Cardiac septum (tissue), 1 donor: ENCODE results near the gene AHRR. TPM values are rescaled to one million over a fixed set of nuclear protein-coding genes. Genes with fewer than 3 reads are reported as not detected.

Source experiments
- DNase-seq: peaks from one replicate; pipeline ENCODE4 v3.0.0-alpha.2; 2020; ENCODE audit warnings: low spot score
- intact Hi-C: fragments of 100-400 bp; cut with DNase I; formaldehyde crosslinking; loops from one replicate; pipeline ENCODE4 v1.14.0; 2022
- total RNA-seq: library from RNA; stranded (reverse); fragmentation: NEBNext Ultra II Directional; extraction: Animal tissue kit (Norgen Biotek cat#: 25700); gene quantifications from one replicate; pipeline ENCODE4 v1.2.1, GENCODE V29; 2021
- donor health status: DM: no; HTN: no; CAD: no.

AHRR gene
- total RNA-seq, 1 donor from 2014 or later: 0.73 TPM

DNA sequence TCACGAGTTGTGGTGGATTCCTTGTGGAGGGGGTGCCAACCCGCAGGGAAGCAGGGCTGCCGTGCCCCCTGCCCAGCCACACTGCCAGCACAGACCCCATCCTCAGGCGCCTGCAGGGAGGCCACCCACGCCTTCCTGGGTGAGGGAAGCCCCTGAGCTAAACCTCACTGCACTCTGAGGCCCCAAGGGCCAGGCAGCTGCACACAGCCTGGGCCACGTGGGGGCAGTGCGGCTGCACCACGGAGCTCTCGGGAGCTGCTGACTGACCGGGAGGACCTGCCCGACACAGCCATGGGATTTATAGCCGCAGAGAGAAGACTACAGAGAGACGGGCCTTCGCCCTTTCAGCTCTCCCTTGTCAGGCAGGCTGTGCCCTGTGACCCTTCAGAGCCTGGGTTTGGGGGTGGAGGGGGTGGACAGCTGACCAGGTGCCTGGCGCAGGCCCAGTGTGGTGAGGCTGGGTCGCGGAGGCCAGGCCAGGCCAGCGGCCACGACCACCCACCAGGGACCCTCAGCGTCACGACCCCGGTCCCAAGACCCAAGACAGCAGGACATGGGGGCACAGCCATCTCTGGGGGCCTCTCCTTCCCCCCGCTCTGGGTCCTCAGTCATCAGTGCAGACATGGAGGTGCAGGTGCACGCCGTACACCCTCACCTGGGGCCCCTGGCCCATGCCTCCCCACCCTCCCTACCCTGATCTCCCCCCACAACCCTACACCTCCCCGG is 4.3 kb upstream of the AHRR start:
- intact Hi-C loops: loop anchor here (5.0 kb wide), 1 partner anchor 115 kb away; no protein-coding TSS in a partner anchor

DNA sequence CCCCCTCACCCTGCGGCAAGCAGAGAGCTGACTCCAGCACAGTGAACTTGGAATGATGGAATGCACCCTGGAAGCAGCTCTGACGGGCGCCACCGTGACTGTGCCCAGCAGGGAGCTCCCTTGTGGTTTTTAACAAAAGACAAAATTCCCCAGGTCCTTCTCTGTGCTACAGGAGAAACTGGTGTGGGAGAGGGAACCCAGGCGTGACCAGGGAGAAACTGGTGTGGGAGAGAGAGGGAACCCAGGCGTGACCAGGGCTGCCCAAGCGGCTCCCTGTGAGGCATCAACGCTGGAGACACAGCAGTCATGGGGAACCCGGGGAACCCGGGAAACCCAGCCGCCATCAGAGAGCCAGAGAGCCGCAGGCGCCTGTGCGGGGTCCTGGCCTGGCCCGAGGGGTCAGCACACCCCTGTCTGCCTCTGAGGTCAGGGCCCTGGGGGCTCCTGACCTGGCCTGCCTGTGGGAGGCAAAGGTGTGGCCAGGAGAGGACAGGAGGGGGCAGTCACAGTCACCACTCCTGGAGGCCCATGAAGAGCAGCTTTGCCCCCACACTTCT is 3.1 kb upstream of the AHRR start:
- no peak for DNase-seq
- intact Hi-C loops: loop anchor here (5.0 kb wide), 1 partner anchor 114 kb away; no protein-coding TSS in a partner anchor

More for the DNA sequence above, 4.3 kb upstream of the AHRR start:
- DNase-seq: no peak

DNA sequence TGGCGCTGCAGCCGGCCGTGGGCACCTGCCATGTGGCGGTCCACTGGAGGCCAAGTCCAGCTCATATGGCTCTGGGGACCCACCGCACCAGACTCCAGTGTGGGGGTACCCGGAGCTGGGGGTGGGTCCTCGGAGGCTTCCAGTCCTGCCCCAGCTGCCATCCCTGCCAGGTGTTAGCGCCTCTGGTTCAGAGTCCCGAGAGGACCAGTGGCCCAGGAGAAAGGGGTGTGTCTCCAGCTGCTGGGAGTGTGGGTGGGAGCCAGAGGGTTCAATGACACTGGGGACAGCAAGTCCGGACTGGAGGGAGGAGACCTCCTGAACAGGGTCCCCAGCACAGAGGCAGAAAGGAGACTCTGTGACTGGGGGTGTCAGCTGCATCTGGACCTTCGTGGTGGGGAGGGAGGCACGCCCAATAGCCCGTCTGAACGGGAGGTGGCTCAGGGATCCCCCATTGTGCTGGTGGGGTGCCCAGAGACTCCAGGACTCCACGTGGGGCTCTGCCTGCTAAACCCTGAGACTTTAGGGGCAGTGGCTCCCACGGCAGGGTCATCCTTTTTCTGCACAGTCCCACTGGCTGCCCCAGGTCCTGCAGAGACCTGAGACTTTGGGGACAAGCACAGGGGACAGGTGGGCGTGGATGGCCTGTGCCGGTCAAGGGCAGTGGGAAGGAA is 2.4 kb upstream of the AHRR start:
- intact Hi-C loops: loop anchor here (5.0 kb wide), 1 partner anchor 113 kb away; no protein-coding TSS in a partner anchor

DNA sequence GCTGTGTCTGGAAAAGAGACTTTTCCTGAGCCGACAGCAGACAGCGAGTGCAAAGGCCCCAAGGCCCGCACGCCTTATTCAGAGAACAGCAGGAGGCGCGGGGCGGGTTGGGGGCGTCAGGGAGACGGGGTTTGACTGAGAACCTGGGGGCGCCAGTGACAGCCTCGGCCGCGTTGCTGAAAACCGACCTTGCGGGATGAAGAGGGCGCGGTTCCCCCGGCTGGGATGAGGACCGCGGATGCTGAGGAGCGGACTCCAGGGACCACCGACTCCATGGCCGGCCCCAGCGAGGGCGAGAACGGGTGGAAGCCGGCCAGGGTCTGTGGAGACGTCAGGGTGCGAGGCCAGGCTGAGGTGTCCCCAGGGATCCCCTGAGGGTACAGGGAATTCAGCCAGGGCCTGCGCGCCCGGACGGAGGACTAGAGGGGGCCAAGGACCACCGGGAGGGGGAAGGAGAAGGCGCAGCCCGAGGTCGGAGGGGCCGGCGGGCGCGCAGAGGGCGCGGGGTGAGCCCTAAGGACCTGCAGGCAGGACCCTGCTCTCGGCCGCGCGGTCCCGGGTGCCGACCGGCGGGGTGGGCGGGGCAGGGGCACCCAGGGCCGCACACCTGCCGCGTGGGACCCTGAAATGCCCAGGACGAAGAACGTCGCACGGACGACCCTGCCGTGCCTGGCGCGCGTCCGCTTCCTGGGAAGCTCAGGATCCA is 837 bp upstream of the AHRR start:
- intact Hi-C loops: no loop called here
- DNase-seq: no peak

More for the DNA sequence above, 2.4 kb upstream of the AHRR start:
- no peak for DNase-seq

DNA sequence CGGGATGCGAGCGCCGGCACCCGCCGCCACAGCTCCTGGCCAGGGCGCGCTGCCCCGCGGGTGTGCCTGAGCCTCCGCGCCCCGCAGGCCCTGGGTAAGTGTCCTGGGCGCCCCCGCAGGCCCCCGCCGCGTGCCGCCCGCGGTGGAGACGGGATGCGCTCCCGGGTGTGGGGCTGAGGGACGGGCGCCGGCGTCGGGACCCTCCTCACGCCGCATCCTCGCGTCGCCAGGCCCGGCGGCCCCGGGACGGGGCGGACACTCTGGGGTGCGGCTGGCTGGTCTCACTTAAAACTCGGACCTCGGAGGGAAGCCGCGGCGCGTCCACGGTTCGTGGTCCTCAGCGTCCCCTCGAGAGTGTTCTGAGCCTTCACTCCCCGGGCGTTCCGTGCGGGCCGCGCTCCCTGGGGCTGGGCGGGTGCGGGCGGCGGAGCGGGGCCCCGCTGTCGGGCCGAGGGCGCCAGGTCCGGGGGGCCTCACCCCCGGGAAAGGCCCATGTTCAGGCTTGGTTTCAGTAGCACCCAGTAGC is 275 bp downstream of the AHRR start:
- intact Hi-C loops: no loop called here
- DNase-seq: no peak

DNA sequence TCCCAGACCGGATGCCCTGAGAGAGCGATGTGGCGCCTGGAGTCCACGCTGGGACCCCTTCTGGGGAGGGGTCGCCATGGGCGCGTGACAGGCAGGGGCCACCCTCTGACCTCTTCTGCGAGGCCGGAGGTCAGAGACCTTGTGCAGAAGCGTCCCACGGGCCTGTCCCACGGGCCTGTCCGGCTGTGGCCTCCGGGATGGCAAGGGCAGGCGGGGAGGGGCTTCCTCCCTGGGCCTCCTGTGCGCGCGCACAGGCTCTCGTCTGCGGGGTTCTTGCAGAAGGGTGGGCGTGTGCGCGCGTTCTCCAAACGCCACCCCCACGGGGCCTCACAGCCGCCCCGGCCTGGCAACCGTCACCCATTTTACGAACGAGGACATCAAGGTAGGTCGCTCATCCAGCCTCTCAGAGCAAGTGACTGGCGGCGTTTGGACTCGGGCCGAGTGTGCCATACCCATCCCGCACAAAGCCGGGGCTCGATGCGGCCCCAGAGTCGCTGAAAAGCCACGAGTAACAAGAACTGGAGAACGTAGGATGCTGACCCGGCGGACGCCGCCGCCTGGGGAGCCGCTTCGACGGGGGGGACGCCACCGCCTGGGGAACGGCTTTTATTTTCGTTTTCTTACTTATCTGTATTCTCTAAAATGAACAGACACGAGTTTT is 897 bp downstream of the AHRR start:
- intact Hi-C loops: no loop called here
- DNase-seq: no peak

DNA sequence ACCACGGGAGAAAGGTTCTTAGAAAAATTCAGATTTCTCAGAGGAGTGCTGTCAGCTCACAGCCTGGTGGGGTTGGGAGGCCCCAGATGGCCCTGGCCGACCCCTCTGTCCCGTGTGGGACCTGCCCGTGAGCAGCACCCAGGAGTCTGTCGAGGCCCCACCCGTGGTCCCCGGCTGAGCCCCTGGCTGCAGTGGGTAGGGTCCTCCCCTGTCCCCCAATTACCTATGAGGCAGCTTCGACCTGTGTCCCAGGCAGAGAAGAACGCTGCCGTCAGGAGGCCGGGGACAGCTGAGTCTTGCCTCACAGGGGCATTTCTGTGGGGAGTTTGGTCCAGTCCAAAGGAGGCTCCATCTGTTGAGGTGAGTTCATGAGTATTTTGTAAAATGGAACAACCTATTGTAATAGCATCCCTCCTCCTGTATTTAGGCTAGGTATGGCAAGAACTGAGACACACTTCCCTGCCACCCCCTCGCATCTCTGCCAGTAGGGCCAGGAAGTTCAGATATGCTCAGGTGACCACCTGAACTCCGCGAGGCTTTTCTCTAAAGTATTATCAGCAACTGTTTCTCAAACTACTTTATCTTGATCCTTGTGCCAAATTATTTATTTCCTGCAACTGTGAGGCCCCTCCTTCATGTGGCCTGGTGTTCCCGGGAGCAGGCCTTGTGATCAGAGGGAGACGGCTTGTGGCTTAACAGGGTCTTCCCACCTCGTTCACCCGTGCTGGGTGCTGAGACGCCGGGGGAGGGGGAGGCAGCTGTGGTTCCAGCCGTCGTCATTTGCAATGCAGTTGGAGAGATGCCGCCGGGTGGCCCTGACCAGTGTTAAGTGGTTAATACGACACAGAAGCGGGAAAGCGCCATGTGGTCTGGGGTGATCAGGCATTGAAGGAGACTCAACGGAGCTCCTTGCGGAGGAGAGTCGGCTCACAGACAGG is 1.7 kb downstream of the AHRR start:
- no peak for DNase-seq
- intact Hi-C loops: no loop called here

DNA sequence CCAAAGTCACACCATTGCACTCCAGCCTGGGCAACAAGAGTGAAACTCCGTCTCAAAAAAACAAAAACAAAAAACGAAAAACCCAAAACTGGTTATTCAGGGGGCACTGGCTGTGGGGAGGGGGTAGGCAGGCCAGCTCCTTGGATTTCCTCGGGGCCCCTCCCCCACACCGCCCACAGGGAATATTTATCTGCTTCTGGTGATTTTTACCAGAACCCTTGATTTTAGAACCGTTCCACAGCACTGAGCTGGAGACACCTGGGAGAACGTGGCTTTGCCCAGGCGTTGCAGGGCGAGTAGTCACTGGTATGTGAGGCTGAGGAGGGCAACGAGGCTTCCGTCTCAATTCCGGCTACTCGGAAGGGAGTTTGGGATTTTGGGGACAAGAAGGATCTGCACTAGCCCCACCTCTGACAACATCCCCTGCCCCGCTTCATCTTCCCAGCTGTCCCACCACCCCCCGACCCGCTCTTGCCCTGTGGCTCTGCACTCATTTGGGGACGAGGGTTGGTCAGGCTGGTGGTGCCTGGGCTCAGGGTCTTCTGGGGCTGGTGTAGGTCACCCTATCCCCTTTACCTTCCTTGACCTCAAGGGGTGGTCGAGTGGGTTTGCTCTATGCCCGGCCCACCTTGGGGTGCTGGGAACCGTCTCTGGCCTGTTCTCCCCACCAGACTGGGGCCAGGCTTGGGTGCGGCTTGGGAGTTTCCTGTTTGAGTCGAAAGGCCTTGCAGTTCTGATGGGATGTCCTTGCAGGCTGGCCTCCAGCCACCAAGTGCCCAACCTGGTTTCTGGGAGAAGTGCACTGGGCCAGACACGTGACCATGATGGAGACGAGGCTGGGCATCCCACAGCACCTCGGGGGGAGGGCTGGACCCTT is 3.5 kb downstream of the AHRR start:
- no peak for DNase-seq
- intact Hi-C loops: no loop called here

DNA sequence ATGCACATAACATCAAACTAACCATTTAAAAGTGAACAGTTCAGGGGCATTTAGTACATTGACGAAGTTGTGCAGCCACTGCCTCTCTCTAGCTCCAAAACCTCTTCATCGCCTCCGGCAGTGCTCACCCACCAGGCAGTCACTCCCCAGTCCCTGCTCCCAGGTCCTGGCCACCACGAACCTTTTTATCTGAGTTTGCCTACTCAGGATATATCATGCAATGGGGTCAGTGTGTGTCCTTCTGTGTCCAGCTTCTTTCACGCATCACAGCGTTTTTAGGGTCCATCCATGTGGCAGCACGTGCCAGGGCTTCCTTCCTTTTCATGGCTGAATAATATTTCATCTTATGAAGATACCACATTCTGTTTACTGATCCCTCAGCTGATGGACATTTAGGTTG is 4.6 kb downstream of the AHRR start:
- DNase-seq: no peak
- intact Hi-C loops: no loop called here

DNA sequence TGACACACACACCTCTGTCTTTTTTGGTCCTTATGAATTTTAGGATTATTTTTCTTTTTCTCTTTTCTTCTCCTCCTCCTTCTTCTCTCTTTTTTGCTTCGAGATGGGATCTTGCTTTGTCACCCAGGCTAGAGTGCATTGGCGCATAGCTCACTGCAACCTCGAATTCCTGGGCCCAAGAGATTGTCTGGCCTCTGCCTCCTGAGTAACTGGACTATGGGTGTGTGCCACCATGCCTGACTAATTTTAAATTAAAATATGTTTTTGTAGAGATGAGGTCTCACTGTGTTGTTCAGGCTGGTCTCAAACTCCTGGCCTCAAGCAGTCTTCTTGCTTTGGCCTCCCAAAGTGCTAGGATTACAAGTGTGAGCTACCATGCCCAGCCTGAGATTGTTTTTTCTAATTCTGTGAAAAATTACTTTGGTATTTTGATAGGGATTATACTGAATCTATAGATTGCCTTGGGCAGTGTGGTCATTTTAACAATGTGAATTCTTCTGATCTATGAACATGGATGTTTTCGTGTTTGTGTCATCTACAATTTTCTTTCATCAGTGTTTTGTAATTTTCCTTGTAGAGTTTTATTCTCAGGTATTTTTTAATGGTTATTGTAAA is 7.7 kb downstream of the AHRR start:
- intact Hi-C loops: no loop called here

DNA sequence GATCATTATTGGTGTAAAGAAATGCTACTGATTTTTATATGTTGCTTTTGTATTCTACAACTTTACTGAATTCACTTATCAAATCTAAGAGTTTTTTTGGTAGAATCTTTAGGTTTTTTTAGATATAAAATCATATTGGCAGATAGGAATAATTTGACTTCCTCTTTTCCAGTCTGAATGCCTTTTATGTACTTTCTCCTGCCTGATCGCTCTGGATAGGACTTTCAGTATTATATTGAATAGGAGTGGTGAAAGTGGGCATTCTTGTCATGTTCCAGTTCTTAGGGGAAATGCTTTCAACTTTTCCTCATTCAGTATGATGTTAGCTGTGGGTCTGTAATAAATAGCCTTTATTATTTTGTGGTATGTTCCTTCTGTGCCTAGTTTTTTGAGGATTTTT is 8.3 kb downstream of the AHRR start:
- intact Hi-C loops: no loop called here
- DNase-seq: no peak

More for the DNA sequence above, 7.7 kb downstream of the AHRR start:
- DNase-seq: no peak

DNA sequence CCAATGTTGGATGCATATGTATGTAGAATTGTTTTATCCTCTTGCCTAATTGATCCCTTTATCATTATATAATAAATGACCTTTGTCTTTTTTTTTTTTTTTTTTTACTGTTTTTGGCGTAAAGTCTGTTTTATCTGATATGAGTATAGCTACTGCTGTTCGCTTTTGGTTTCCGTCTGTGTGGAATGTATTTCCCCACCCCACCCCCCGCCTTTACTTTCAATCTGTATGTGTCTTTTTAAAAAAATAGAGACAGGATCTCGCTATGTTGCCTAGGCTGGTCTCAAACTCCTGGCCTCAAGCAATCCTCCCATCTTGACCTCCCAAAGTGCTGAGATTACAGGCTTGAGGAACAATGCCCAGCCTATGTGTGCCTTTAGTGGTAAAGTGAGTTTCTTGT is 11.3 kb downstream of the AHRR start:
- no peak for DNase-seq
- intact Hi-C loops: no loop called here

DNA sequence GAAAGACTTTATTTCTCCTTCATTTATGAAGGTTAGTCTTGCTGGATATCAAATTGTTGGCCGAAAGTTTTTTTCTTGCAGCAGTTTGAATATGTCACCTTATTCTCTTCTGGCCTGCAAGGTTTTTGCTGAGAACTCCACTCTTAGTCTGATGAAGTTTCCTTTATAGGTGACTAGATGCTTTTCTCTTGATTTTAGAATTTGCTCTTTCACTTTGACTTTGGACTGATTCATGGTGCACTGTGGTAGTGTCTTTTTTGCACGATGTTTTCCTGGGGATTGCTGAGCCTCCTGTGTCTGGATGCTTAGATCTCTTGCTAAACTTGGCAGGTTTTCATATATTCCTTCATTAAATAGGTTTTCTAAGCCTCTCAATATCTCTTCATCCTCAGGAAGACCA is 12.4 kb downstream of the AHRR start:
- intact Hi-C loops: no loop called here
- DNase-seq: no peak

DNA sequence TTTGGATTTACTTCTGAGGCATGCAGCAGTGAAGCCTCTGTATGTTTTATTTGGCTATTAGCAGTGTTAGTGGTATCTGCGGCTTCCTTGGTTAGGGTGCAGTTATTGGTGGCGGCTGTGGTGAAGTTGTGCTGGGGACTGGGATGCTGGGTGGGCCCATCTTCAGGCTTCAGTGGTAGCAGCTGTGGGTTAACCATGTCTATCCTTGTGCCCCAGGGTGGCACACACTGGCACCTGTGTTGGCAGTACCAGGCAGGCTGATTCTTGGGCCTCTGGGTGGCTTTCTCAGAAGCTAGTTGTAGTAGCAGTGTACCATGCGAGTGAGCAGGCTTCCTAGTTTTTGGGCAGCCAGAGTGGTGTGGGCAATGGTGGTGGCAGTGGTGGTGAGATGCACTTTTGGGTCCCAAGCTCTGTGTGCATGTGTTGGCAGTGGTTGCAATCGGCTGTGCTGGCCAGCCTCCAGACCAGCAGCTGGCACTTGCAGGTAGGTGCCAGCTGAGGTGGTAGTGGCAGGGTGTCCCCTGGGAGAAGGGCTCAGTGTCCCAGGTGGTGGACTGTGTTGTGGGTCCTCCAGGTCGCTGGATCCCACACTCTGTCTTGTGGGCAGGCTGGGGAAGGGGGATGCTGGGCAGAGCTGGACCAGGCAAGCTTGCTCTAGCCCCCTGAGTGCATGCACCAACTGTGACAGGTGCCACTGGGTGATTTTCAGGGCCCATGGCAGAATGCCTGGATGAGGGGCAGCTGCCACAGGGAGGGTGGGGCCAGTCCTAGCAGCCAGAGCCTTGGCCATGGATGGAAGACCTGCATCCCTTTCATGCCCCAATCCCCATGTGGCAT is 13.6 kb downstream of the AHRR start:
- no peak for DNase-seq
- intact Hi-C loops: no loop called here

DNA sequence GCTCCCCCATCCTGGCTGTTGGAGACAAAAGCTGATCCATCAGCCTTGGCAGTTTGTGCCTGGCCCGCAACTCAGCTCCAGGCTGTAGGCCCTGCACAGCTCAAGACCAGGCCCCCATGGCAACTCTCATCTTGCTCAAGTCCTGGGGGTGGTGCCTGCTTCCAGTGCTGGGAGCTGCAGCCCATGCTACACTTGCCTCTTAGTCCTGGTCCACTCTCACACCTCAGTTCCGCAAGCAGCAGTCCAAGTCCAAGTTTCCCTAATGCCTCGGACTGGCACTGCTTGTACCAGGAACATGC is 14.2 kb downstream of the AHRR start:
- intact Hi-C loops: no loop called here
- DNase-seq: no peak

DNA sequence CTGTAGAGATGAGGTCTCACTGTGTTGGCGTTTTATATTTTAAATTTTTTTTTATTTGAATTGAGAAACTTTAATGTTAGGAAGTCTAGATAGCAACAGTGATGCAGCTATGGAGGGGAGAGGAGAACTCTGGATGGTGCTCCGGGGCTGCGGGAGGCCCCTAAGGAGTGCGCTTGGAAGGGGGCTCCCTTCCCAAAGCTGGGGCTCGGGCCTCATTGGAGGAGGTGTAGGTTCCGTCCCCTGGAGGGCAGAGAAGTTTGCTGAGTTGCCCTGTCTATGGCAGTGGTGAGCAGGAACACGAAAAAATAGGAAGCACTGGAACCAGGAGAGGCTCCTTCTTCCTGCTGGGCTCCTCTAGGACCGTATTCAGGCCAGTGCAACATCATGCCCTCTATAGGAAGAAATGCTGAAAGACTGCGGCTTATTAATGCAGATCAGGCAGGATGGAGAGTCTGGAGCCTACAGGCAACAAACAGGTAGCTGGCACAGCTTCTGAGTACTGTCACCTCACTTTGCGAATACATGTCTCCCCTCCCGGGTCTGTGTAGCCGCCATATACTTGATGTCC is 16.1 kb downstream of the AHRR start:
- DNase-seq: no peak
- intact Hi-C loops: no loop called here
